GM12878 (cell line): Measurements from ENCODE around the gene NDST4. TPM values are rescaled to one million over a fixed set of nuclear protein-coding genes. Genes with fewer than 3 reads are reported as not detected.

ENCODE experiments used
- ATAC-seq: fragments of 200-7000 bp; cut with Tn5 transposase; 3 replicates; pipeline ENCODE4 v1.9.1; 2020; ENCODE audit warnings: mild to moderate bottlenecking, moderate library complexity
- BruUV-seq: library from RNA; stranded (reverse); fragments of 400-500 nt; replicated peaks from 2 replicates; lab custom pipeline; 2021; lab: Mats Ljungman, UMichigan
- CTCF ChIA-PET: fragments of 300-600 bp; sonication (Branson Sonifier 250); formaldehyde crosslinking; extraction: SDS; loops from one replicate; lab custom pipeline; 2021; ENCODE audit warnings: inconsistent platforms; lab: Yijun Ruan, JAX
- POLR2A ChIA-PET: fragments of 350-600 bp; formaldehyde crosslinking; extraction: SDS; loops from one replicate; lab custom pipeline; 2021; ENCODE audit warnings: inconsistent platforms; lab: Charles Lee
- RAD21 ChIA-PET: fragments of 300-600 bp; sonication (Branson Sonifier 250); formaldehyde crosslinking; loops from one replicate; lab custom pipeline; 2023; ENCODE audit warnings: antibody characterized with exemption; ENCODE audit not compliant: unreplicated experiment; lab: Charles Lee
- SMC1A ChIA-PET: fragments of 300-600 bp; sonication (Branson Sonifier 250); formaldehyde crosslinking; loops from one replicate; lab custom pipeline; 2023; ENCODE audit not compliant: unreplicated experiment, uncharacterized antibody; lab: Charles Lee
- DNase-seq: peaks from one replicate; pipeline ENCODE4 v3.0.0-alpha.2; 2011; ENCODE audit warnings: low read depth, low spot score
- FAIRE-seq: peaks from 3 replicates; lab custom pipeline; 2011; peaks lifted over from hg19 to GRCh38; lab: Jason Lieb, UNC
- H2AFZ ChIP-seq: 2 replicates; pipeline ENCODE4 v1.6.0; 2011; ENCODE audit warnings: low read depth, low read length, control low read depth; ENCODE audit not compliant: control insufficient read depth
- H3K27ac ChIP-seq: 2 replicates; pipeline ENCODE4 v1.5.1; 2011; ENCODE audit warnings: control low read depth; ENCODE audit not compliant: control insufficient read depth, insufficient read depth
- H3K27me3 ChIP-seq, 2 experiments: replicated peaks in 1 of 2; 2 replicates each; pipeline versions ENCODE4 v1.6.0 to v1.6.1; 2011; ENCODE audit warnings: low read length in 1 of 2; ENCODE audit not compliant: control insufficient read depth in 2 of 2, insufficient read depth in 2 of 2
- H3K36me3 ChIP-seq, 2 experiments: 2 replicates each; pipeline ENCODE4 v1.5.1; 2011; ENCODE audit warnings: low read length in 1 of 2; ENCODE audit not compliant: control insufficient read depth in 2 of 2, insufficient read depth in 2 of 2
- H3K4me1 ChIP-seq: 2 replicates; pipeline ENCODE4 v1.6.1; 2011; ENCODE audit warnings: mild to moderate bottlenecking, low read length, moderate library complexity, mixed read lengths; ENCODE audit not compliant: control insufficient read depth, insufficient read depth
- H3K4me2 ChIP-seq: 2 replicates; pipeline ENCODE4 v1.6.0; 2011; ENCODE audit warnings: control low read depth; ENCODE audit not compliant: control insufficient read depth, insufficient read depth
- H3K4me3 ChIP-seq: fragments of 200-600 bp; sonication (generic); 2 replicates; pipeline ENCODE4 v1.5.1; 2016
- H3K79me2 ChIP-seq: 2 replicates; pipeline ENCODE4 v1.6.0; 2011; ENCODE audit warnings: low read length; ENCODE audit not compliant: control insufficient read depth, insufficient read depth
- H3K9ac ChIP-seq: 2 replicates; pipeline ENCODE4 v1.8.0; 2011; ENCODE audit warnings: low read length, control low read depth, mixed read lengths; ENCODE audit not compliant: control insufficient read depth, insufficient read depth
- H3K9me3 ChIP-seq: replicated peaks from 3 replicates; pipeline ENCODE4 v1.5.1; 2011; ENCODE audit warnings: mild to moderate bottlenecking, low read length; ENCODE audit not compliant: control insufficient read depth, insufficient read depth
- H4K20me1 ChIP-seq: 2 replicates; pipeline ENCODE4 v1.6.0; 2011; ENCODE audit not compliant: control insufficient read depth, insufficient read depth
- SIN3A ChIP-seq: IDR thresholded peaks from 2 replicates; pipeline ENCODE4 v1.6.1; 2012; ENCODE audit warnings: low read depth, low read length, improper control_type of control experiment
- SREBF2 ChIP-seq: IDR thresholded peaks from 2 replicates; pipeline ENCODE4 v1.6.1; 2012; ENCODE audit warnings: mild to moderate bottlenecking, low read length
- ZNF622 ChIP-seq: fragments of 450-650 bp; IDR thresholded peaks from 2 replicates; pipeline ENCODE4 v1.6.1; 2017; ENCODE audit warnings: mild to moderate bottlenecking, inconsistent platforms
- in situ Hi-C: fragments of 300-500 bp; cut with MboI; formaldehyde crosslinking; loops from 9 replicates; pipeline ENCODE4 v1.14.3; 2018; ENCODE audit warnings: mixed read lengths
- intact Hi-C: fragments of 100-400 bp; cut with micrococcal nuclease; formaldehyde crosslinking; loops from one replicate; pipeline ENCODE4 v1.14.2; 2022; ENCODE audit not compliant: unreplicated experiment
- polyA plus RNA-seq, 11 experiments: library from polyadenylated mRNA; depleted of rRNA in 4 of 11; unstranded in 6 of 11; stranded (reverse) in 5 of 11; fragments of >200 nt; fragmentation: Nextera tagmentation in 4 of 11; fragmentation: Illumina TruSeq in 1 of 11; extraction: Ambion mirVana in 4 of 11; extraction: Trizol in 1 of 11; gene quantifications; 1 replicate in 1 of 11; 2 replicates in 10 of 11; pipeline versions ENCODE4 v1.2.1 to v1.2.3, GENCODE V29; 2011 to 2016; ENCODE audit warnings: inconsistent platforms in 2 of 11, missing spikeins in 2 of 11, low read depth in 1 of 11
- total RNA-seq, 4 experiments: library from RNA; depleted of rRNA in 3 of 4; stranded (reverse); fragments of >200 nt in 3 of 4; fragmentation: Illumina TruSeq in 1 of 4; extraction: Trizol in 1 of 4; gene quantifications; 2 replicates each; pipeline versions ENCODE4 v1.2.1 to v1.2.3, GENCODE V29; 2013 to 2021
- TF ChIP-seq, protein P1 (sequence below): fragments of 450-650 bp; IDR thresholded peaks from 2 replicates; pipeline ENCODE4 v1.6.1; 2016; ENCODE audit warnings: mild to moderate bottlenecking, moderate library complexity, borderline replicate concordance

NDST4 gene
- total and polyA plus RNA-seq, 10 of the 15 experiments (the other 5 are each of a cell fraction or from before 2014, with no cell fraction given): 0.04 to 0.11 (median 0.07) TPM; not detected in 6

- BruUV-seq: no TSS peak
- no peaks in the 10 kb centered on the region for H3K36me3 ChIP-seq
- DNase-seq (no peak), ATAC-seq (no peak), FAIRE-seq (no peak)
- ChIA-PET SMC1A (no interaction called here), POLR2A (no interaction called here), RAD21 (no interaction called here), CTCF (interaction anchor here (1.5 kb wide), 1 partner anchor 190 kb away, joined by 3 read pairs; no protein-coding TSS in a partner anchor)
- H3K9me3 ChIP-seq: no peaks in the 10 kb centered on the region
- H3K4me3 ChIP-seq: no peak overlapping the region
- H3K27me3 ChIP-seq: no peaks in the 10 kb centered on the region
- in situ Hi-C loops: no loop called here
- TF ChIP-seq ZNF622 (no peak), SREBF2 (no peak), SIN3A (no peak)
- TF ChIP-seq, protein P1, sequence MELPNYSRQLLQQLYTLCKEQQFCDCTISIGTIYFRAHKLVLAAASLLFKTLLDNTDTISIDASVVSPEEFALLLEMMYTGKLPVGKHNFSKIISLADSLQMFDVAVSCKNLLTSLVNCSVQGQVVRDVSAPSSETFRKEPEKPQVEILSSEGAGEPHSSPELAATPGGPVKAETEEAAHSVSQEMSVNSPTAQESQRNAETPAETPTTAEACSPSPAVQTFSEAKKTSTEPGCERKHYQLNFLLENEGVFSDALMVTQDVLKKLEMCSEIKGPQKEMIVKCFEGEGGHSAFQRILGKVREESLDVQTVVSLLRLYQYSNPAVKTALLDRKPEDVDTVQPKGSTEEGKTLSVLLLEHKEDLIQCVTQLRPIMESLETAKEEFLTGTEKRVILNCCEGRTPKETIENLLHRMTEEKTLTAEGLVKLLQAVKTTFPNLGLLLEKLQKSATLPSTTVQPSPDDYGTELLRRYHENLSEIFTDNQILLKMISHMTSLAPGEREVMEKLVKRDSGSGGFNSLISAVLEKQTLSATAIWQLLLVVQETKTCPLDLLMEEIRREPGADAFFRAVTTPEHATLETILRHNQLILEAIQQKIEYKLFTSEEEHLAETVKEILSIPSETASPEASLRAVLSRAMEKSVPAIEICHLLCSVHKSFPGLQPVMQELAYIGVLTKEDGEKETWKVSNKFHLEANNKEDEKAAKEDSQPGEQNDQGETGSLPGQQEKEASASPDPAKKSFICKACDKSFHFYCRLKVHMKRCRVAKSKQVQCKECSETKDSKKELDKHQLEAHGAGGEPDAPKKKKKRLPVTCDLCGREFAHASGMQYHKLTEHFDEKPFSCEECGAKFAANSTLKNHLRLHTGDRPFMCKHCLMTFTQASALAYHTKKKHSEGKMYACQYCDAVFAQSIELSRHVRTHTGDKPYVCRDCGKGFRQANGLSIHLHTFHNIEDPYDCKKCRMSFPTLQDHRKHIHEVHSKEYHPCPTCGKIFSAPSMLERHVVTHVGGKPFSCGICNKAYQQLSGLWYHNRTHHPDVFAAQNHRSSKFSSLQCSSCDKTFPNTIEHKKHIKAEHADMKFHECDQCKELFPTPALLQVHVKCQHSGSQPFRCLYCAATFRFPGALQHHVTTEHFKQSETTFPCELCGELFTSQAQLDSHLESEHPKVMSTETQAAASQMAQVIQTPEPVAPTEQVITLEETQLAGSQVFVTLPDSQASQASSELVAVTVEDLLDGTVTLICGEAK: no peak
- H4K20me1 ChIP-seq: no peaks in the 10 kb centered on the region
- H3K4me1 ChIP-seq: no peaks in the 10 kb centered on the region
- H3K9ac ChIP-seq: no peak overlapping the region
- no peak overlapping the region for H2AFZ ChIP-seq
- intact Hi-C loops: no loop called here
- H3K4me2 ChIP-seq: no peak overlapping the region
- H3K79me2 ChIP-seq: no peaks in the 10 kb centered on the region
- H3K27ac ChIP-seq: no peak overlapping the region
Observed at GRCh38 chr4:114998316-114998715, 115.1 kb downstream of the NDST4 start.
